CD14-positive monocyte (primary cell): ENCODE results near the gene ZNF81. TPM values are rescaled to one million over a fixed set of nuclear protein-coding genes. Genes with fewer than 3 reads are reported as not detected.
"Not testable (repeated sequence)": the region's sequence is repeated elsewhere in the genome, so short reads cannot be mapped to it uniquely, and the experiment has no call there.

Source experiments
- DNase-seq, 3 donors: peaks; one replicate each; pipeline ENCODE4 v3.0.0-alpha.2; 2011 to 2022
- H2AFZ ChIP-seq: 2 replicates; pipeline ENCODE4 v1.6.0; 2012; ENCODE audit warnings: mild to moderate bottlenecking, low read depth, low read length, inconsistent platforms; ENCODE audit not compliant: insufficient read depth, poor library complexity, severe bottlenecking
- H3K27ac ChIP-seq, 2 donors: 1 replicate in 1 of 2; 2 replicates in 1 of 2; pipeline ENCODE4 v1.5.1; 2012 to 2013; ENCODE audit warnings: low read length in 2 of 2, control low read depth in 1 of 2, inconsistent platforms in 1 of 2, low read depth in 1 of 2, mild to moderate bottlenecking in 1 of 2
- H3K27me3 ChIP-seq, 2 donors: one replicate each; pipeline versions ENCODE4 v1.6.0 to v1.6.1; 2011 to 2013; ENCODE audit warnings: low read length in 2 of 2; ENCODE audit not compliant: control insufficient read depth in 2 of 2, insufficient read depth in 2 of 2
- H3K36me3 ChIP-seq, 2 donors: replicated peaks in 1 of 2; 1 replicate in 1 of 2; 2 replicates in 1 of 2; pipeline versions ENCODE4 v1.5.1 to v1.6.1; 2012 to 2013; ENCODE audit warnings: low read length in 2 of 2, control low read depth in 1 of 2, inconsistent platforms in 1 of 2, mild to moderate bottlenecking in 1 of 2; ENCODE audit not compliant: insufficient read depth in 2 of 2, control insufficient read depth in 1 of 2
- H3K4me1 ChIP-seq, 2 donors: 1 replicate in 1 of 2; 2 replicates in 1 of 2; pipeline versions ENCODE4 v1.5.1 to v1.6.1; 2012 to 2013; ENCODE audit warnings: low read length in 2 of 2, control low read depth in 1 of 2, inconsistent platforms in 1 of 2, mild to moderate bottlenecking in 1 of 2, moderate library complexity in 1 of 2; ENCODE audit not compliant: insufficient read depth in 2 of 2, control insufficient read depth in 1 of 2
- H3K4me2 ChIP-seq: replicated peaks from 2 replicates; pipeline ENCODE3; 2012; ENCODE audit warnings: low read length, moderate library complexity, mild to moderate bottlenecking; ENCODE audit not compliant: poor library complexity, severe bottlenecking; ENCODE audit errors: extremely low read depth
- H3K4me3 ChIP-seq, 3 experiments: fragments of 200-600 bp in 1 of 3; sonication (generic) in 1 of 3; replicated peaks in 1 of 3; 1 replicate in 2 of 3; 2 replicates in 1 of 3; pipeline ENCODE4 v1.5.1; 2011 to 2013; ENCODE audit warnings: low read length in 3 of 3, mild to moderate bottlenecking in 3 of 3, control low read depth in 2 of 3, low read depth in 2 of 3, inconsistent platforms in 1 of 3, moderate library complexity in 1 of 3
- H3K79me2 ChIP-seq: 2 replicates; pipeline ENCODE4 v1.6.0; 2012; ENCODE audit warnings: mild to moderate bottlenecking, control low read depth, inconsistent platforms, low read length, moderate library complexity; ENCODE audit not compliant: insufficient read depth
- H3K9ac ChIP-seq: 2 replicates; pipeline ENCODE4 v1.6.0; 2017; ENCODE audit warnings: low read length, mild to moderate bottlenecking; ENCODE audit not compliant: insufficient read depth, poor library complexity, severe bottlenecking
- H3K9me3 ChIP-seq, 2 donors: replicated peaks in 1 of 2; 1 replicate in 1 of 2; 2 replicates in 1 of 2; pipeline versions ENCODE4 v1.5.1 to v1.6.1; 2012 to 2013; ENCODE audit warnings: low read length in 2 of 2, control low read depth in 1 of 2; ENCODE audit not compliant: control insufficient read depth in 1 of 2, insufficient read depth in 1 of 2
- H4K20me1 ChIP-seq: 2 replicates; pipeline ENCODE4 v1.6.0; 2012; ENCODE audit warnings: mild to moderate bottlenecking, low read length, control low read depth, moderate library complexity; ENCODE audit not compliant: insufficient read depth
- H3K27ac Mint-ChIP-seq, 7 donors: one replicate each; pipeline ENCODE4 v1.8.0; 2020; ENCODE audit warnings: mild to moderate bottlenecking in 7 of 7, mixed read lengths in 7 of 7, moderate library complexity in 6 of 7, inconsistent platforms in 2 of 7
- H3K27me3 Mint-ChIP-seq, 3 donors: one replicate each; pipeline ENCODE4 v1.8.0; 2021 to 2022; ENCODE audit warnings: low read depth in 3 of 3, mild to moderate bottlenecking in 3 of 3, mixed read lengths in 3 of 3, moderate library complexity in 3 of 3, inconsistent platforms in 1 of 3
- H3K36me3 Mint-ChIP-seq, 2 donors: one replicate each; pipeline ENCODE4 v1.8.0; 2020; ENCODE audit warnings: mixed read lengths in 2 of 2, inconsistent platforms in 1 of 2, mild to moderate bottlenecking in 1 of 2
- H3K4me1 Mint-ChIP-seq: one replicate; pipeline ENCODE4 v1.8.0; 2020; ENCODE audit warnings: mild to moderate bottlenecking, mixed read lengths
- H3K4me3 Mint-ChIP-seq, 2 donors: one replicate each; pipeline ENCODE4 v1.8.0; 2020; ENCODE audit warnings: mild to moderate bottlenecking in 2 of 2, mixed read lengths in 2 of 2, moderate library complexity in 1 of 2
- H3K9me3 Mint-ChIP-seq, 7 donors: one replicate each; pipeline ENCODE4 v1.8.0; 2020 to 2022; ENCODE audit warnings: mixed read lengths in 7 of 7, mild to moderate bottlenecking in 6 of 7, moderate library complexity in 6 of 7, inconsistent platforms in 2 of 7
- CTCF ChIP-seq: fragments of 200-600 bp; IDR thresholded peaks from one replicate; pipeline ENCODE4 v1.8.0; 2022; ENCODE audit warnings: antibody characterized with exemption, mild to moderate bottlenecking
- WGBS: methylation state at CpG from one replicate; pipeline ENCODE4 v1.1.5; 2013; ENCODE audit warnings: missing lambda C conversion rate; ENCODE audit not compliant: insufficient coverage; 5-methylcytosine and 5-hydroxymethylcytosine counted together
- intact Hi-C, 2 donors: fragments of 100-400 bp; cut with micrococcal nuclease; formaldehyde crosslinking; loops; one replicate each; pipeline versions ENCODE4 v1.15.0 to v1.15.1; 2023
- polyA plus RNA-seq, 3 donors: library from polyadenylated mRNA; depleted of rRNA in 1 of 3; unstranded in 2 of 3; stranded (reverse) in 1 of 3; fragments of 300-500 nt in 2 of 3; fragments of >200 nt in 1 of 3; fragmentation: Illumina TruSeq in 2 of 3; gene quantifications; 1 replicate in 2 of 3; 2 replicates in 1 of 3; pipeline ENCODE4 v1.2.3, GENCODE V29; 2012 to 2021

ZNF81 gene
- polyA plus RNA-seq, 3 donors, result 1.7 to 3.4 (median 2.4) TPM

GRCh38 chrX:47958761-47959342 is 122.2 kb downstream of the ZNF81 start:
- Histone ChIP-seq H3K4me3 (no peak overlapping the region), H4K20me1 (no peaks in the 10 kb centered on the region), H2AFZ (peak overlapping the region; percentile 2), H3K9me3 (no peaks in the 10 kb centered on the region), H3K36me3 (no peaks in the 10 kb centered on the region), H3K4me1 (peaks cover 15 to 17% of the 10 kb centered on the region in 2 donors), H3K27me3 (no peaks in the 10 kb centered on the region), H3K79me2 (no peaks in the 10 kb centered on the region), H3K4me2 (no peak overlapping the region), H3K9ac (no peak overlapping the region), H3K27ac (no peak overlapping the region)
- whole genome bisulfite sequencing, result 70% methylated on average over 2 of the region's 4 CpGs
- H3K36me3 Mint-ChIP-seq, result no peaks in the 10 kb centered on the region
- H3K4me1 Mint-ChIP-seq, result peaks cover 19% of the 10 kb centered on the region
- peak; percentile 26 for TF ChIP-seq CTCF
- H3K27ac Mint-ChIP-seq, result peak overlapping the region in 2 of 7 donors; percentile 40 to 69
- H3K27me3 Mint-ChIP-seq, result peaks cover 0 to 9% (median 2%) of the 10 kb centered on the region in 3 donors
- DNase-seq, result peak; percentile 12 to 43 (median 18)
- no peak overlapping the region for H3K4me3 Mint-ChIP-seq
- H3K9me3 Mint-ChIP-seq, result peaks cover 0 to 21% (median 3%) of the 10 kb centered on the region in 7 donors
- intact Hi-C loops, result no loop called here

GRCh38 chrX:47960406-47960805 is 123.7 kb downstream of the ZNF81 start:
- H3K4me2 ChIP-seq, result no peak overlapping the region
- Mint-ChIP-seq H3K4me1 (peaks cover 19% of the 10 kb centered on the region), H3K27ac (peak overlapping the region; percentile 31 to 83 (median 66)), H3K36me3 (no peaks in the 10 kb centered on the region), H3K27me3 (peaks cover 0 to 9% (median 2%) of the 10 kb centered on the region in 3 donors), H3K9me3 (peaks cover 8 to 30% (median 13%) of the 10 kb centered on the region in 7 donors), H3K4me3 (no peak overlapping the region)
- H2AFZ ChIP-seq, result no peak overlapping the region
- H3K27ac ChIP-seq, result no peak overlapping the region
- H3K36me3 ChIP-seq, result no peaks in the 10 kb centered on the region
- DNase-seq, result peak; percentile 64 to 92 (median 72)
- intact Hi-C loops, result no loop called here
- H3K9ac ChIP-seq, result no peak overlapping the region
- no peak for TF ChIP-seq CTCF
- H3K4me3 ChIP-seq, result no peak overlapping the region
- H3K4me1 ChIP-seq, result peaks cover 15 to 17% of the 10 kb centered on the region in 2 donors
- no peaks in the 10 kb centered on the region for H3K79me2 ChIP-seq
- peaks cover 3 to 13% of the 10 kb centered on the region in 2 donors for H3K9me3 ChIP-seq
- H3K27me3 ChIP-seq, result no peaks in the 10 kb centered on the region
- H4K20me1 ChIP-seq, result no peaks in the 10 kb centered on the region
- WGBS, result no CpG with 5 or more reads among the region's 2 CpGs

- H3K27ac ChIP-seq, H3K27me3 ChIP-seq, H3K9ac ChIP-seq, H3K4me3 Mint-ChIP-seq, H3K27ac Mint-ChIP-seq, H3K27me3 Mint-ChIP-seq, H3K36me3 ChIP-seq, intact Hi-C loops, H3K36me3 Mint-ChIP-seq, H4K20me1 ChIP-seq, H3K79me2 ChIP-seq, H3K4me2 ChIP-seq, H3K4me3 ChIP-seq, H2AFZ ChIP-seq: not testable (repeated sequence)
- 90% methylated on average over 2 of the region's 6 CpGs for WGBS
- peak in 2 of 3 donors; percentile 9 to 38 for DNase-seq
- H3K4me1 ChIP-seq, result peaks cover 15 to 17% of the 10 kb centered on the region in 2 donors
- Mint-ChIP-seq H3K9me3 (peaks cover 8 to 42% (median 26%) of the 10 kb centered on the region in 7 donors), H3K4me1 (peaks cover 19% of the 10 kb centered on the region)
- H3K9me3 ChIP-seq, result peaks cover 10 to 23% of the 10 kb centered on the region in 2 donors
These were observed 125.1 kb downstream of the ZNF81 start for GRCh38 chrX:47961830-47962229.
